ENCODE results near the gene ZMIZ1.

DNA sequence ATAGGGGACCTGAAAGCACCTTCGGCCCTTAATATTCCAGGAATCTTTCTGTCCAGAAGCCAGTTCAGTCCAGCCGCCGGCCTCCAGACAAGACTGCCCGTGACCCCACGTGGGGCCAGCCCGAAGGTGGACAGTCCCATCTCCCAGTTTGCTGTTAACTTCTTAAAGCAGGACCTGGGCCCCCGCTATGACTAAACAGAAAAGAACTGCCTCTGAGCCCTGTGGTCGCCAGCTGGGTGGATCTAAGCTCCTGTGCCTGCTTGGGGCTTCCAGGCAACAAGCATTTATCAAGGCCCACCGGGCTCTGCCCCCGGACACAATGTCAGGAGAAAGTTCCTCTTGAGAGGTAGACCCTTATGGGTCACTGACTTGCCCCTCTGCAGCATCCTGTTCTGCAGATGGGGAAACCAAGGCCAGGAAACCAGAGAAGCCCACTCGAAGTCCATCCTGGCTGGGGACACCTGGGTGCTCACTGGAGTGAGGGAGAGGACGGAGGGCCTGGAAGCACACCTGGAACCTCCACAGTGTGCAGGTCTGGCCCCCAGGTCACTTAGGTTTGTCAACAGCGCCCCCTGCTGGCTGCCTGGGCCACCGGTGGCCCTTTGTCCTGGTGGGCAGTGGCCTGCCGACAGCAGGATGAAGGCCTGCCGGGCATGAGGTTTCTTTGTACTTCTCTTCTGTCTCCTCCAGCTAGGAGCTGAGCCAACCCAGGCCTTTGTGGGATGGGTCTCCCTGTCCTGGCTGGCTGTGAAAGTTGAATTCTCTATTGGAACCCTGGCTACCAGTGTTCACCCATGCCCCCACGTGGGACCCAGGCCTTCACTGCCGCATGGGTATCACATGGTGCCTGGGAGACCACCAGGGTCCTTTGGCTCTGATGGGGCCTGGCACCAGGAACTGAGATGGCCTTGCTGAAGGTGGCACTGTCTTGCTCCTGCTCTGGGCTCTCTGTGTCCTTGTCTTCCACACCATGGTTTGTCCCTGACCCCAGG lies 128.0 kb downstream of the ZMIZ1 start:
- peak; percentile 82 to 97 (median 90) for TF ChIP-seq CTCF (IDR thresholded peaks at IDR 0.05)
- TF ChIP-seq POLR2A (IDR thresholded peaks at IDR 0.05): no peak

Data from adrenal gland (tissue), 5 donors.